Measurements from ENCODE around the gene KRR1.
"Not testable (repeated sequence)": the region's sequence is repeated elsewhere in the genome, so short reads cannot be mapped to it uniquely, and the experiment has no call there.

Gene KRR1

DNA sequence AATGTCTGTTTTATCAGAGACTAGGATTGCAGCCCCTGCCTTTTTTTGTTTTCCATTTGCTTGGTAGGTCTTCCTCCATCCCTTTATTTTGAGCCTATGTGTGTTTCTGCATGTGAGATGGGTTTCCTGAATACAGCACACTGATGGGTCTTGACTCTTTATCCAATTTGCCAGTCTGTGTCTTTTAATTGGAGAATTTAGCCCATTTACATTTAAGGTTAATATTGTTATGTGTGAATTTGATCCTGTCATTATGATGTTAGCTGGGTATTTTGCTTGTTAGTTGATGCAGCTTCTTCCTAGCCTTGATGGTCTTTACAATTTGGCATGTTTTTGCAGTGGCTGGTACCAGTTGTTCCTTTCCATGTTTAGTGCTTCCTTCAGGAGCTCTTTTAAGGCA is 9.8 kb upstream of the KRR1 start:
- H3K4me3 ChIP-seq (ENCODE audit: low read depth in 1 of 2, low read length in 2 of 2); H3K27ac ChIP-seq (ENCODE audit: low read length); H3K9me3 ChIP-seq (ENCODE audit: control insufficient read depth in 1 of 2, low read length in 2 of 2); H3K4me1 ChIP-seq (ENCODE audit: control insufficient read depth in 1 of 2, insufficient read depth in 2 of 2, low read length in 2 of 2); H3K27me3 ChIP-seq (ENCODE audit: low read depth, low read length); H3K36me3 ChIP-seq (ENCODE audit: control insufficient read depth in 1 of 2, insufficient read depth in 2 of 2, low read length in 2 of 2): not testable (repeated sequence)

- peaks cover 10 to 32% of the 10 kb centered on the region in 2 donors for H3K36me3 ChIP-seq (ENCODE audit: control insufficient read depth in 1 of 2, insufficient read depth in 2 of 2, low read length in 2 of 2)
- H3K4me1 ChIP-seq (ENCODE audit: control insufficient read depth in 1 of 2, insufficient read depth in 2 of 2, low read length in 2 of 2) = peaks cover 11 to 20% of the 10 kb centered on the region in 2 donors
- H3K4me3 ChIP-seq (ENCODE audit: low read depth in 1 of 2, low read length in 2 of 2) = peak overlapping the region; percentile 95 to 96
These were observed 1.8 kb downstream of the KRR1 start for GRCh38 chr12:75509621-75510020.

DNA sequence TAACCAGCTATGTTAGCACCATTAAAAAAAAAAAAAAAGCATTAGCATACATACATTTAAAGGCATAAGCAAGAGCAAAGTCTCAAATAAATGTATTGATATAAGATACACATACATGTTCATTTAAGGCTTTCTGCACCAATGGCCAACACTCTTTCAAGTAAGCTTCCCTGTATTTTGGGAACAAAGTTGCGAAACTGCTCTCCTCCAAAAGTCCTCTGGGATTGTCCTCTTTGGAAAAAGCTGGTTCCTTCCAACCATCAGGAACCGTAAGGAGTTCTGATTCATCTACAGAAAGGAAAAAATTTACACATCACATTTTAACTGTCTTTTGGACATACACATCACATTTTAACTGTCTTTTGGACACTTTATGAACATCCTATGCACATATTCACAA is 3.2 kb downstream of the KRR1 start:
- Histone ChIP-seq H3K4me1 (ENCODE audit: control insufficient read depth in 1 of 2, insufficient read depth in 2 of 2, low read length in 2 of 2) (peaks cover 11 to 20% of the 10 kb centered on the region in 2 donors), H3K9me3 (ENCODE audit: control insufficient read depth in 1 of 2, low read length in 2 of 2) (no peaks in the 10 kb centered on the region), H3K4me3 (ENCODE audit: low read depth in 1 of 2, low read length in 2 of 2) (no peak overlapping the region), H3K27ac (ENCODE audit: low read length) (no peak overlapping the region), H3K27me3 (ENCODE audit: low read depth, low read length) (no peaks in the 10 kb centered on the region), H3K36me3 (ENCODE audit: control insufficient read depth in 1 of 2, insufficient read depth in 2 of 2, low read length in 2 of 2) (peaks cover 24 to 43% of the 10 kb centered on the region in 2 donors)

More at GRCh38 chr12:75509621-75510020, 1.8 kb downstream of the KRR1 start:
- H3K9me3 ChIP-seq (ENCODE audit: control insufficient read depth in 1 of 2, low read length in 2 of 2) = no peaks in the 10 kb centered on the region
- H3K27ac ChIP-seq (ENCODE audit: low read length) = no peak overlapping the region
- H3K27me3 ChIP-seq (ENCODE audit: low read depth, low read length) = no peaks in the 10 kb centered on the region

- Histone ChIP-seq H3K9me3 (ENCODE audit: control insufficient read depth in 1 of 2, low read length in 2 of 2) (no peaks in the 10 kb centered on the region), H3K27me3 (ENCODE audit: low read depth, low read length) (no peaks in the 10 kb centered on the region), H3K4me3 (ENCODE audit: low read depth in 1 of 2, low read length in 2 of 2) (no peak overlapping the region), H3K27ac (ENCODE audit: low read length) (no peak overlapping the region), H3K4me1 (ENCODE audit: control insufficient read depth in 1 of 2, insufficient read depth in 2 of 2, low read length in 2 of 2) (peaks cover 11 to 20% of the 10 kb centered on the region in 2 donors), H3K36me3 (ENCODE audit: control insufficient read depth in 1 of 2, insufficient read depth in 2 of 2, low read length in 2 of 2) (peaks cover 35 to 53% of the 10 kb centered on the region in 2 donors)
These were observed 4.3 kb downstream of the KRR1 start for GRCh38 chr12:75507086-75507485.

DNA sequence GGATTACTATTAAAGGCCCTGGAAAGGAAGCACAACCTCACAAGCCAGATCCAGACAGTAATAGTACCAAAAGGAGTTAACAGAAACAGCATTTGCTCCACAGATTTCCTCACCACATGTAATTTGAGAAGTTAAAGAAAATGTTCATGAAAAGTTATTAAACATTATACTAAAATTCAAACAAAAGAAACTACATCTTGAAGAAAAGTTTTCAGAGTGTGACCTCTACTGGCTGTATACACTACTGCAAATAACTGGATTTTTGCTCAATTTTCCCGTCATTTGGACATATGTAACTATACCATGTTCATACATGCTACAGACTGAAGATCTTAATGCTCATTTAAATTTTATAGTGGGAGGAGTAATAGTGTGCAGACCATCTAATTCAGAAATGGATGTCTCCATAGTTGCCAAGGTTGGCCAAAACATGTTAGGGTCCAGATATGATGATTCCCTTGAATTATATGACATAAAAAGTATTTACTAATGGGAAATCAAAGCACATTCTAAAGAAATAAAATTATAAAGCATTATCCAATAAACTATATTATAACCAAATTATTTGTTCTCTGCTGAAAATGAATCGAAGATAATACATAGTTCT is 5.6 kb downstream of the KRR1 start:
- Histone ChIP-seq H3K4me3 (ENCODE audit: low read depth in 1 of 2, low read length in 2 of 2) (no peak overlapping the region), H3K27ac (ENCODE audit: low read length) (no peak overlapping the region), H3K4me1 (ENCODE audit: control insufficient read depth in 1 of 2, insufficient read depth in 2 of 2, low read length in 2 of 2) (peaks cover 11 to 20% of the 10 kb centered on the region in 2 donors), H3K9me3 (ENCODE audit: control insufficient read depth in 1 of 2, low read length in 2 of 2) (no peaks in the 10 kb centered on the region), H3K27me3 (ENCODE audit: low read depth, low read length) (no peaks in the 10 kb centered on the region), H3K36me3 (ENCODE audit: control insufficient read depth in 1 of 2, insufficient read depth in 2 of 2, low read length in 2 of 2) (peaks cover 46 to 65% of the 10 kb centered on the region in 2 donors)

DNA sequence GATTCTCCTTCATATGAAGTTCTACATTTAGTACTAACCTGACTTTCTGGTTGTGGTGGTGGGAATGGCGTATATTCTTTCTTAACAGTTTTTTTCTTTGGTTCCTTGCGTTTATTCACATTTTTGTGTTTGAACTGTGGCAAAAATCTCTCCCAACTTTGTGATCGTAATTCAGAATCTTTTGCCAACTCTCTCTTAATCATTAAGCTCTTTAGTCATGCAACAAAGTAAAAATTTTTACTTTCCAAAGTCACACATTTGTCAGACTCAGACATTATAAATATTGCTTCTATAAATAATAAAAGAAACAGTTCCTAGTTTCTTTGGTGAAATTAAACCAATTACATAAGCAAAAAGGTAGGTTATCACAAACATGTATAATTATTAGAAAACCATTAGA is 7.5 kb downstream of the KRR1 start:
- no peak overlapping the region for H3K4me3 ChIP-seq (ENCODE audit: low read depth in 1 of 2, low read length in 2 of 2)
- no peak overlapping the region for H3K27ac ChIP-seq (ENCODE audit: low read length)
- peaks cover 53 to 70% of the 10 kb centered on the region in 2 donors for H3K36me3 ChIP-seq (ENCODE audit: control insufficient read depth in 1 of 2, insufficient read depth in 2 of 2, low read length in 2 of 2)
- no peaks in the 10 kb centered on the region for H3K9me3 ChIP-seq (ENCODE audit: control insufficient read depth in 1 of 2, low read length in 2 of 2)
- peaks cover 0 to under 1% of the 10 kb centered on the region in 2 donors for H3K4me1 ChIP-seq (ENCODE audit: control insufficient read depth in 1 of 2, insufficient read depth in 2 of 2, low read length in 2 of 2)
- H3K27me3 ChIP-seq (ENCODE audit: low read depth, low read length) = no peaks in the 10 kb centered on the region

DNA sequence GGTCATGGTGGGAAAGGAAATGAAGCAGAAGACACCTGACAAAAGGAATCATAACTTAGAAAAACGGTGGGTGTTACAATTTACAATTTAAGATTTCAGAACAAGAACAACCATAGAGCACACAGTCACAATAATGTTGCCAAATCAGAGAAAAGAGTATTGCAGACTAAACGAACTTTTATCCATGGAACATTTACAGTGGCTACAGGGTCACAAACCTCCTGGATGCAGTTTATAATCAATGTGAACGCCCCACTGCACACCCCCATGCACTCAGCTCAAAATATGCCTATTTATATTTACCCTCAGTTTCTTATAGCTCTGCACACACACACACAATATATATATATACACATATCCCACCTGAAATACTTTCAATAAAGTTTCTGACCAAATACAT is 8.0 kb downstream of the KRR1 start:
- H3K27ac ChIP-seq (ENCODE audit: low read length) = no peak overlapping the region
- H3K4me1 ChIP-seq (ENCODE audit: control insufficient read depth in 1 of 2, insufficient read depth in 2 of 2, low read length in 2 of 2) = no peaks in the 10 kb centered on the region
- no peaks in the 10 kb centered on the region for H3K27me3 ChIP-seq (ENCODE audit: low read depth, low read length)
- H3K9me3 ChIP-seq (ENCODE audit: control insufficient read depth in 1 of 2, low read length in 2 of 2) = no peaks in the 10 kb centered on the region
- peaks cover 57 to 74% of the 10 kb centered on the region in 2 donors for H3K36me3 ChIP-seq (ENCODE audit: control insufficient read depth in 1 of 2, insufficient read depth in 2 of 2, low read length in 2 of 2)
- no peak overlapping the region for H3K4me3 ChIP-seq (ENCODE audit: low read depth in 1 of 2, low read length in 2 of 2)

DNA sequence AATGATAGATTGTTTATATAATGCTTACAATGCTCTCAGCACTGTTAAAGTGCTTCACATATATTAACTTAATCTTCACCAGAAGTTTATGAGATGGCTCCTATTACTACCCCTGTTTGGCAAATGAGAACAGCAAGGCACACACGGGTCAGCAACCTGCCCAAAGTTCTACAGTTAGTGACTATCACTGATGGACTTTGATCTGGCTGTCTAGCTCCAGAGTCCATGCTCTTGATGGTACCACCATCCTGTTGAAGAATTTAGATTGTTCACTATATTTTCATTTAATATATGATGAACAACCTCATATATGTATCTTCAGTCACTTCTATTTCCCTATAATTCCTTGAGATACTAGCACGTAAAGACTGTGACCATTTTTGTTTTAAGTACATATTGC is 20.2 kb downstream of the KRR1 start:
- Histone ChIP-seq H3K4me1 (ENCODE audit: control insufficient read depth in 1 of 2, insufficient read depth in 2 of 2, low read length in 2 of 2) (peaks cover 0 to 5% of the 10 kb centered on the region in 2 donors), H3K27me3 (ENCODE audit: low read depth, low read length) (no peaks in the 10 kb centered on the region), H3K4me3 (ENCODE audit: low read depth in 1 of 2, low read length in 2 of 2) (no peak overlapping the region), H3K9me3 (ENCODE audit: control insufficient read depth in 1 of 2, low read length in 2 of 2) (no peaks in the 10 kb centered on the region), H3K36me3 (ENCODE audit: control insufficient read depth in 1 of 2, insufficient read depth in 2 of 2, low read length in 2 of 2) (peaks cover 8% of the 10 kb centered on the region in 2 donors), H3K27ac (ENCODE audit: low read length) (no peak overlapping the region)

DNA sequence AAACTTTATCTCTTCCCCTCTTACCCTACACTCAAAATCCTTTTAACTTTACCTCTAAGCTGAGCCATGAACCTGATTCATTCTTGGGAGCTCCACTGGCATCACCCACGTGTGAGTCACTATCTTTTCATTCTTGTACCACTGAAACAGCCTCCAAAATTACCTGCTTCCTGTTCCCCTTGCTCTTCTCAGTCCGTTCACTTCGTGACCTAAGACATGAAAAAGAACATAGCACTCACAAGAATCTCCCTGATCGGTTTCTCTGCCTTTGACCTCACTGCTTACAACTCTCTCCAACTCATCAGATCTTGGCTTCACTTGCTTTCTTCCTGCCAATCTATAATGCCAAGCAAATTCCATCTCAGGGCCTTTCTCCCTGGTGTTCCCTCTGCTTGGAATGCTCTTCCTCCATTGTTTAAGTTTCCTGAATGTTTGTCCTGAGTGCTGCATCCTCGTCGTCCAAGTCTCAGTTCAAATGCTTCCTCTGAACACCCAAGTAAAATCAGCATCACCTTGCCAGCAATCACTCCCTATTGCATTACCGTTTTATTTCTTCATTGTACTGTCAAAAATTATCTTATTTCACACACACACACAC is 21.7 kb downstream of the KRR1 start:
- Histone ChIP-seq H3K27ac (ENCODE audit: low read length) (no peak overlapping the region), H3K4me1 (ENCODE audit: control insufficient read depth in 1 of 2, insufficient read depth in 2 of 2, low read length in 2 of 2) (peaks cover 0 to 5% of the 10 kb centered on the region in 2 donors), H3K36me3 (ENCODE audit: control insufficient read depth in 1 of 2, insufficient read depth in 2 of 2, low read length in 2 of 2) (peaks cover 0 to 8% of the 10 kb centered on the region in 2 donors), H3K9me3 (ENCODE audit: control insufficient read depth in 1 of 2, low read length in 2 of 2) (no peaks in the 10 kb centered on the region), H3K4me3 (ENCODE audit: low read depth in 1 of 2, low read length in 2 of 2) (no peak overlapping the region), H3K27me3 (ENCODE audit: low read depth, low read length) (no peaks in the 10 kb centered on the region)

- H3K4me1 ChIP-seq (ENCODE audit: control insufficient read depth in 1 of 2, insufficient read depth in 2 of 2, low read length in 2 of 2) = peaks cover 0 to 9% of the 10 kb centered on the region in 2 donors
- H3K27ac ChIP-seq (ENCODE audit: low read length) = no peak overlapping the region
- no peak overlapping the region for H3K4me3 ChIP-seq (ENCODE audit: low read depth in 1 of 2, low read length in 2 of 2)
- no peaks in the 10 kb centered on the region for H3K9me3 ChIP-seq (ENCODE audit: control insufficient read depth in 1 of 2, low read length in 2 of 2)
- H3K36me3 ChIP-seq (ENCODE audit: control insufficient read depth in 1 of 2, insufficient read depth in 2 of 2, low read length in 2 of 2) = peaks cover 0 to 8% of the 10 kb centered on the region in 2 donors
- H3K27me3 ChIP-seq (ENCODE audit: low read depth, low read length) = no peaks in the 10 kb centered on the region
These were observed 22.2 kb downstream of the KRR1 start for GRCh38 chr12:75489187-75489586.

GRCh38 chr12:75488553-75488952 is 22.9 kb downstream of the KRR1 start:
- Histone ChIP-seq H3K4me1 (ENCODE audit: control insufficient read depth in 1 of 2, insufficient read depth in 2 of 2, low read length in 2 of 2) (peaks cover 0 to 12% of the 10 kb centered on the region in 2 donors), H3K4me3 (ENCODE audit: low read depth in 1 of 2, low read length in 2 of 2) (no peak overlapping the region), H3K36me3 (ENCODE audit: control insufficient read depth in 1 of 2, insufficient read depth in 2 of 2, low read length in 2 of 2) (peaks cover 0 to 6% of the 10 kb centered on the region in 2 donors), H3K27me3 (ENCODE audit: low read depth, low read length) (no peaks in the 10 kb centered on the region), H3K27ac (ENCODE audit: low read length) (no peak overlapping the region), H3K9me3 (ENCODE audit: control insufficient read depth in 1 of 2, low read length in 2 of 2) (no peaks in the 10 kb centered on the region)

- H3K9me3 ChIP-seq (ENCODE audit: control insufficient read depth in 1 of 2, low read length in 2 of 2) = no peaks in the 10 kb centered on the region
- H3K27me3 ChIP-seq (ENCODE audit: low read depth, low read length) = no peaks in the 10 kb centered on the region
- no peaks in the 10 kb centered on the region for H3K36me3 ChIP-seq (ENCODE audit: control insufficient read depth in 1 of 2, insufficient read depth in 2 of 2, low read length in 2 of 2)
- no peak overlapping the region for H3K4me3 ChIP-seq (ENCODE audit: low read depth in 1 of 2, low read length in 2 of 2)
- peaks cover 5 to 18% of the 10 kb centered on the region in 2 donors for H3K4me1 ChIP-seq (ENCODE audit: control insufficient read depth in 1 of 2, insufficient read depth in 2 of 2, low read length in 2 of 2)
- no peak overlapping the region for H3K27ac ChIP-seq (ENCODE audit: low read length)
These were observed 24.1 kb downstream of the KRR1 start for GRCh38 chr12:75487308-75487707.

Measured in muscle layer of duodenum (tissue), 2 donors.